SK-N-SH treated with all-trans-retinoic acid at 6 μM for 48 hours (cell line): ENCODE data around the gene SDK2.

Experiments used
- ATAC-seq: fragments of 200-7000 bp; cut with Tn5 transposase; 3 replicates; pipeline ENCODE4 v1.9.1; 2020; ENCODE audit warnings: mild to moderate bottlenecking, moderate library complexity
- BACH2 ChIP-seq: fragments of 250-450 bp; sonication (Bioruptor Pico); IDR thresholded peaks from 2 replicates; pipeline ENCODE4 v1.9.0; 2021; ENCODE audit warnings: mild to moderate bottlenecking, borderline replicate concordance
- CREB5 ChIP-seq: fragments of 250-450 bp; sonication (Bioruptor Pico); IDR thresholded peaks from 2 replicates; pipeline ENCODE4 v1.5.1; 2020; ENCODE audit warnings: low read depth, mild to moderate bottlenecking, moderate library complexity
- CSDC2 ChIP-seq: fragments of 250-450 bp; sonication (Bioruptor Pico); IDR thresholded peaks from 2 replicates; pipeline ENCODE4 v1.5.0; 2020; ENCODE audit warnings: mild to moderate bottlenecking, moderate library complexity
- ESRRG ChIP-seq: fragments of 250-450 bp; sonication (Bioruptor Pico); IDR thresholded peaks from 2 replicates; pipeline ENCODE4 v1.6.1; 2021; ENCODE audit warnings: mild to moderate bottlenecking
- GLIS3 ChIP-seq: fragments of 250-450 bp; sonication (Bioruptor Pico); IDR thresholded peaks from 2 replicates; pipeline ENCODE4 v1.5.0; 2020; ENCODE audit warnings: mild to moderate bottlenecking, moderate library complexity
- ISL1 ChIP-seq: fragments of 250-450 bp; sonication (Bioruptor Pico); IDR thresholded peaks from 2 replicates; pipeline ENCODE4 v2.1.2; 2022; ENCODE audit warnings: mild to moderate bottlenecking, moderate library complexity
- OSR1 ChIP-seq: fragments of 250-450 bp; sonication (Bioruptor Pico); IDR thresholded peaks from 2 replicates; pipeline ENCODE4 v1.8.0; 2022; ENCODE audit warnings: moderate library complexity, mild to moderate bottlenecking, inconsistent platforms
- PPARA ChIP-seq: fragments of 250-450 bp; sonication (Bioruptor Pico); IDR thresholded peaks from 2 replicates; pipeline ENCODE4 v1.5.0; 2020; ENCODE audit warnings: mild to moderate bottlenecking, borderline replicate concordance
- RARB ChIP-seq: fragments of 250-450 bp; sonication (Bioruptor Pico); IDR thresholded peaks from 2 replicates; pipeline ENCODE4 v1.8.0; 2021; ENCODE audit warnings: mild to moderate bottlenecking, moderate library complexity
- SNAI2 ChIP-seq: fragments of 250-450 bp; sonication (Bioruptor Pico); IDR thresholded peaks from 2 replicates; pipeline ENCODE4 v1.5.0; 2020; ENCODE audit warnings: mild to moderate bottlenecking, moderate library complexity
- TOX ChIP-seq: fragments of 250-450 bp; sonication (Bioruptor Pico); IDR thresholded peaks from 2 replicates; pipeline ENCODE4 v1.8.0; 2021; ENCODE audit warnings: mild to moderate bottlenecking, moderate library complexity, borderline replicate concordance
- ZC3H10 ChIP-seq: fragments of 250-450 bp; sonication (Bioruptor Pico); IDR thresholded peaks from 2 replicates; pipeline ENCODE4 v1.5.1; 2021; ENCODE audit warnings: mild to moderate bottlenecking, moderate library complexity
- ZFP30 ChIP-seq: fragments of 450-650 bp; formaldehyde crosslinking; IDR thresholded peaks from 2 replicates; pipeline ENCODE4 v1.5.0; 2022; ENCODE audit warnings: mild to moderate bottlenecking, moderate library complexity
- ZNF565 ChIP-seq: fragments of 450-650 bp; formaldehyde crosslinking; conservative IDR thresholded peaks from 2 replicates; pipeline ENCODE4 v1.5.0; 2020; ENCODE audit warnings: low read depth, mild to moderate bottlenecking, moderate library complexity
- ZNF70 ChIP-seq: fragments of 450-650 bp; formaldehyde crosslinking; IDR thresholded peaks from 2 replicates; pipeline ENCODE4 v1.5.0; 2020; ENCODE audit warnings: mild to moderate bottlenecking, moderate library complexity
- TF ChIP-seq, protein P1 (sequence below): fragments of 250-450 bp; sonication (Bioruptor Pico); IDR thresholded peaks from 2 replicates; pipeline ENCODE4 v1.8.0; 2020; ENCODE audit warnings: mild to moderate bottlenecking, moderate library complexity, borderline replicate concordance
- TF ChIP-seq, protein P2 (sequence below): fragments of 250-450 bp; sonication (Bioruptor Pico); IDR thresholded peaks from 2 replicates; pipeline ENCODE4 v1.5.1; 2021; ENCODE audit warnings: mild to moderate bottlenecking, moderate library complexity
- TF ChIP-seq, protein P3 (sequence below): fragments of 250-450 bp; sonication (Bioruptor Pico); IDR thresholded peaks from 2 replicates; pipeline ENCODE4 v1.5.0; 2020; ENCODE audit warnings: mild to moderate bottlenecking, moderate library complexity

Gene SDK2

DNA sequence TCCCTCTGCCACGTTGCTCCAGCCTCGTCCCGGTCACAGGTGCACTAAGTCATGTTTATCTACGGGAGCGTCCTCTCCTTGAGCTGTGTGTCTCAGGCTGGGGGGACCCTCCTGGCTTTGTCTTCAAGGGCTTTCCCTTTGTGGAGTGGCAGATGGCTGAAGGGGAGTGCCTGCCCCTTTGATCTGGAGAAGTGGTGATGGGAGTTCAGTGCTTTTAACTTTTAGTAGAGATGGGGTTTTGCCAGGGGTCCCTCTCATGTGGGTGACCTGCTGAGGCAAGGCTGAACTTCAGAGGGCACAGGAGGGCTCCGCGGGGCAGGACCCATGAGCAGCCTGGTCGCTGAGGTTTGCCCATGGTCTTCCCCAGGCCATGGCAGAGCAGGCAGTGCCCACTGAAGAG lies 259.3 kb downstream of the SDK2 start (continued):
- TF ChIP-seq CREB5 (CRISPR knock-in tag): no peak
- no peak for TF ChIP-seq TOX (CRISPR knock-in tag)

DNA sequence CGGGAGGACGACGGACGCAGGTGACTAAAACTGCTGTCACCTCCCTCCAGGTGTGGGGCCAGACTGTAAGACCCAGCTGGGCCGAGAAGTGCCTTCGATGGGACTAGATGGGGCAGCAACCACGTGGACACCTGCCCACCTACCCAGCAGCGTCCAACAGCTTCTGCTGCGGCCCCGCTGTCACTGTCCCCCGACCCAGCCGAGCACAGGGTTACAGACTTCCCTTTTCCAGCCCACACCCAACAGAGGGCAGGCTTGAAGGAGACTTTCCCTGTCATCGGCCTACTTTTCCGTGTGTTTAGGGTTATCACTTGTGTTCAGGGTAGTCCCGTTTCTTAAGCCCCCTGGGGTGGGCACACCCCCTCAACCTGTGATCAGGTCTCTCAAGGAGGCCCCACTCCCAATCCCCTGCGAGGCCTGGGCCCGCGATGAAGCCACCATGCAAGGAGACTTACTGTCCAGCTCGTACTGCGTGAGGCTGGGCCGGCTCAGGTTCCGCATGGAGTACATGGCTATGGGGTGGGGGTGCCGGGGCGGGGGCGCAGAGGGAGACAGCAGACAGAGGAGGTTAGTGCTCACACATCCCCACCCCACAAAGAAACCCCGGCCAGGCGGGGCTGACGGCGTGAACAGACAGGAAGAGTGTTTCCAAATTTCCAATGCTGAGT lies 263.7 kb downstream of the SDK2 start:
- ATAC-seq: no peak; the same call in 2 of the 3 replicates

GRCh38 chr17:73379826-73380225 lies 264.4 kb downstream of the SDK2 start:
- ATAC-seq: no peak
- TF ChIP-seq OSR1 (CRISPR knock-in tag) (no peak), ESRRG (no peak), ZNF70 (CRISPR knock-in tag) (no peak), SNAI2 (CRISPR knock-in tag) (no peak), ZC3H10 (CRISPR knock-in tag) (no peak), CSDC2 (CRISPR knock-in tag) (no peak), PPARA (CRISPR knock-in tag) (no peak)
- TF ChIP-seq, protein P1, sequence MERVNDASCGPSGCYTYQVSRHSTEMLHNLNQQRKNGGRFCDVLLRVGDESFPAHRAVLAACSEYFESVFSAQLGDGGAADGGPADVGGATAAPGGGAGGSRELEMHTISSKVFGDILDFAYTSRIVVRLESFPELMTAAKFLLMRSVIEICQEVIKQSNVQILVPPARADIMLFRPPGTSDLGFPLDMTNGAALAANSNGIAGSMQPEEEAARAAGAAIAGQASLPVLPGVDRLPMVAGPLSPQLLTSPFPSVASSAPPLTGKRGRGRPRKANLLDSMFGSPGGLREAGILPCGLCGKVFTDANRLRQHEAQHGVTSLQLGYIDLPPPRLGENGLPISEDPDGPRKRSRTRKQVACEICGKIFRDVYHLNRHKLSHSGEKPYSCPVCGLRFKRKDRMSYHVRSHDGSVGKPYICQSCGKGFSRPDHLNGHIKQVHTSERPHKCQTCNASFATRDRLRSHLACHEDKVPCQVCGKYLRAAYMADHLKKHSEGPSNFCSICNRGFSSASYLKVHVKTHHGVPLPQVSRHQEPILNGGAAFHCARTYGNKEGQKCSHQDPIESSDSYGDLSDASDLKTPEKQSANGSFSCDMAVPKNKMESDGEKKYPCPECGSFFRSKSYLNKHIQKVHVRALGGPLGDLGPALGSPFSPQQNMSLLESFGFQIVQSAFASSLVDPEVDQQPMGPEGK (CRISPR knock-in tag): no peak
- TF ChIP-seq, protein P2, sequence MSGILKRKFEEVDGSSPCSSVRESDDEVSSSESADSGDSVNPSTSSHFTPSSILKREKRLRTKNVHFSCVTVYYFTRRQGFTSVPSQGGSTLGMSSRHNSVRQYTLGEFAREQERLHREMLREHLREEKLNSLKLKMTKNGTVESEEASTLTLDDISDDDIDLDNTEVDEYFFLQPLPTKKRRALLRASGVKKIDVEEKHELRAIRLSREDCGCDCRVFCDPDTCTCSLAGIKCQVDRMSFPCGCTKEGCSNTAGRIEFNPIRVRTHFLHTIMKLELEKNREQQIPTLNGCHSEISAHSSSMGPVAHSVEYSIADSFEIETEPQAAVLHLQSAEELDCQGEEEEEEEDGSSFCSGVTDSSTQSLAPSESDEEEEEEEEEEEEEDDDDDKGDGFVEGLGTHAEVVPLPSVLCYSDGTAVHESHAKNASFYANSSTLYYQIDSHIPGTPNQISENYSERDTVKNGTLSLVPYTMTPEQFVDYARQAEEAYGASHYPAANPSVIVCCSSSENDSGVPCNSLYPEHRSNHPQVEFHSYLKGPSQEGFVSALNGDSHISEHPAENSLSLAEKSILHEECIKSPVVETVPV (CRISPR knock-in tag): no peak

More for the DNA sequence above, 263.7 kb downstream of the SDK2 start:
- no peak for TF ChIP-seq PPARA (CRISPR knock-in tag)
- TF ChIP-seq, protein P2 (CRISPR knock-in tag): no peak
- no peak for TF ChIP-seq ZC3H10 (CRISPR knock-in tag)
- no peak for TF ChIP-seq GLIS3 (CRISPR knock-in tag)
- no peak for TF ChIP-seq CREB5 (CRISPR knock-in tag)
- TF ChIP-seq ZNF565: no peak
- no peak for TF ChIP-seq ESRRG
- TF ChIP-seq ZFP30: no peak
- TF ChIP-seq TOX (CRISPR knock-in tag): no peak
- no peak for TF ChIP-seq BACH2 (CRISPR knock-in tag)
- TF ChIP-seq, protein P1 (CRISPR knock-in tag): no peak
- TF ChIP-seq, protein P3, sequence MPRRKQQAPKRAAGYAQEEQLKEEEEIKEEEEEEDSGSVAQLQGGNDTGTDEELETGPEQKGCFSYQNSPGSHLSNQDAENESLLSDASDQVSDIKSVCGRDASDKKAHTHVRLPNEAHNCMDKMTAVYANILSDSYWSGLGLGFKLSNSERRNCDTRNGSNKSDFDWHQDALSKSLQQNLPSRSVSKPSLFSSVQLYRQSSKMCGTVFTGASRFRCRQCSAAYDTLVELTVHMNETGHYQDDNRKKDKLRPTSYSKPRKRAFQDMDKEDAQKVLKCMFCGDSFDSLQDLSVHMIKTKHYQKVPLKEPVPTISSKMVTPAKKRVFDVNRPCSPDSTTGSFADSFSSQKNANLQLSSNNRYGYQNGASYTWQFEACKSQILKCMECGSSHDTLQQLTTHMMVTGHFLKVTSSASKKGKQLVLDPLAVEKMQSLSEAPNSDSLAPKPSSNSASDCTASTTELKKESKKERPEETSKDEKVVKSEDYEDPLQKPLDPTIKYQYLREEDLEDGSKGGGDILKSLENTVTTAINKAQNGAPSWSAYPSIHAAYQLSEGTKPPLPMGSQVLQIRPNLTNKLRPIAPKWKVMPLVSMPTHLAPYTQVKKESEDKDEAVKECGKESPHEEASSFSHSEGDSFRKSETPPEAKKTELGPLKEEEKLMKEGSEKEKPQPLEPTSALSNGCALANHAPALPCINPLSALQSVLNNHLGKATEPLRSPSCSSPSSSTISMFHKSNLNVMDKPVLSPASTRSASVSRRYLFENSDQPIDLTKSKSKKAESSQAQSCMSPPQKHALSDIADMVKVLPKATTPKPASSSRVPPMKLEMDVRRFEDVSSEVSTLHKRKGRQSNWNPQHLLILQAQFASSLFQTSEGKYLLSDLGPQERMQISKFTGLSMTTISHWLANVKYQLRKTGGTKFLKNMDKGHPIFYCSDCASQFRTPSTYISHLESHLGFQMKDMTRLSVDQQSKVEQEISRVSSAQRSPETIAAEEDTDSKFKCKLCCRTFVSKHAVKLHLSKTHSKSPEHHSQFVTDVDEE (CRISPR knock-in tag): no peak
- no peak for TF ChIP-seq CSDC2 (CRISPR knock-in tag)
- no peak for TF ChIP-seq RARB (CRISPR knock-in tag)
- TF ChIP-seq ISL1 (CRISPR knock-in tag): no peak
